GM12892 (cell line): ENCODE results near the gene KIF23.

ENCODE experiments used
- POLR2A ChIP-seq: IDR thresholded peaks from 2 replicates; pipeline ENCODE4 v1.6.1; 2011; ENCODE audit warnings: low read depth, low read length, control low read depth
- TAF1 ChIP-seq: IDR thresholded peaks from 2 replicates; pipeline ENCODE4 v1.6.1; 2011; ENCODE audit warnings: low read depth, mild to moderate bottlenecking, control low read depth, low read length, borderline replicate concordance

DNA sequence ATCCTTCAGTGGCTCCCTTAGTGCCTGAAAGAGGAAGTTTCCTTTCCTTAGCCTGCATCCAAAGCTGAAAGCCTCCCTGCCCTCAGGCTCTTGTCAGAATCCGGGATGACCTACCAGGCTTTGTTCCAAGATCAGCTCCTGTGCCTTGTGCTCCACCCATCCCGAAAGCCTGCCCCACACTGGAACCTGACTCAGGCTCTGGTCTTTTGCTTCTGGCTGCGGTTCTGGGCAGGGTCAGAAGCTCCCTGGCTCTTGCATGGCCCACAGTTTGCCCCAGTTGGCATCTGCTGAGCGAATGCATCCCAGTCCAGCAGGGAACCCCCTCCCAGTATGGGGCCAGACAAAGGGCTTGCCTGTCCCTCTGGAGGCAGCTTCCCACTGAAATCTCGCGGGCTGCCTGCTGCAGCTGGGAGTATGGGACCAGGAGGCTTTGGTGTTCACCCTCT, 25.9 kb upstream of the KIF23 start:
- TF ChIP-seq POLR2A (no peak), TAF1 (no peak)
